GM15510 (cell line): Measurements from ENCODE around the gene ZNF512.
A peak's percentile ranks its signal among the peaks of the same experiment; 100 is the strongest.

Experiments
- POLR2A ChIP-seq: IDR thresholded peaks from 3 replicates; pipeline ENCODE4 v1.6.1; 2011; ENCODE audit warnings: borderline replicate concordance; ENCODE audit not compliant: insufficient read length; ENCODE audit errors: extremely low read depth

Gene ZNF512, protein sequence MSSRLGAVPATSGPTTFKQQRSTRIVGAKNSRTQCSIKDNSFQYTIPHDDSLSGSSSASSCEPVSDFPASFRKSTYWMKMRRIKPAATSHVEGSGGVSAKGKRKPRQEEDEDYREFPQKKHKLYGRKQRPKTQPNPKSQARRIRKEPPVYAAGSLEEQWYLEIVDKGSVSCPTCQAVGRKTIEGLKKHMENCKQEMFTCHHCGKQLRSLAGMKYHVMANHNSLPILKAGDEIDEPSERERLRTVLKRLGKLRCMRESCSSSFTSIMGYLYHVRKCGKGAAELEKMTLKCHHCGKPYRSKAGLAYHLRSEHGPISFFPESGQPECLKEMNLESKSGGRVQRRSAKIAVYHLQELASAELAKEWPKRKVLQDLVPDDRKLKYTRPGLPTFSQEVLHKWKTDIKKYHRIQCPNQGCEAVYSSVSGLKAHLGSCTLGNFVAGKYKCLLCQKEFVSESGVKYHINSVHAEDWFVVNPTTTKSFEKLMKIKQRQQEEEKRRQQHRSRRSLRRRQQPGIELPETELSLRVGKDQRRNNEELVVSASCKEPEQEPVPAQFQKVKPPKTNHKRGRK

DNA sequence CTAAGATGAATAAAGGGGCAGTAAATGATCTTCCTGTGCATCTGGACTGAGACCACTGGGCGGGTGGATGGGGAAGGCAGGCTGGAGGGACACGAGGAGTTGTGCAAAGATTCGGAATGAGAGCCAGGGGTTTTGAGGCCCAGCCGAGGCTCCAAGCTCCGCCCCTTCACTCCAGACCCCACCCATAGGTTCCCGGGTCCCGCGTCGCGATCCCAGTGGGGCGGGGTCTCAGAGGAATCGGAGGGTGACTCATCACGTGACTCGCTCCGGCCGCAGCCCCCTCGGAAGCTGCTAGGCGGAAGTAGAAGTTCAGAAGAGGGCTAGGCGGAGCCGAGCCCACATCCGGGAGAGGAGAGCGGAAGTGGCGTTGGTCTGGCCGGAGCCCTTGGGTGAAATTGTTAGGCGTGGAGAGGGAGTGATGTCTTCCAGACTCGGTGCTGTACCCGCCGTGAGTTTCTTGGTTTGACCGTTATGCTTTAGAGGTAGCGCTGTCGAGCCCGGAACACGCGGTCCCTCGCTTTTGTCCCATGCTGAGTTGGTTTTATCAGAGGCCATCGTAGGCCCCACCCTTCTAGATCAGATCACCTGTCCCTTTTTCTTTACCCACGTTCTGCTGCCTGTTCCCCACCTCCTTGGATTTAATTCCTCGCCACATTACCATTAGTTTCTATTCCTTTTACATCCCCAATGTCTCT, at the start of gene ZNF512:
TSS of gene ZNF512 (plus strand) at position 348 of the 695 bp plus-strand sequence. CDS start at position 419, 71 bp downstream.
- peak; percentile 83 for TF ChIP-seq POLR2A

DNA sequence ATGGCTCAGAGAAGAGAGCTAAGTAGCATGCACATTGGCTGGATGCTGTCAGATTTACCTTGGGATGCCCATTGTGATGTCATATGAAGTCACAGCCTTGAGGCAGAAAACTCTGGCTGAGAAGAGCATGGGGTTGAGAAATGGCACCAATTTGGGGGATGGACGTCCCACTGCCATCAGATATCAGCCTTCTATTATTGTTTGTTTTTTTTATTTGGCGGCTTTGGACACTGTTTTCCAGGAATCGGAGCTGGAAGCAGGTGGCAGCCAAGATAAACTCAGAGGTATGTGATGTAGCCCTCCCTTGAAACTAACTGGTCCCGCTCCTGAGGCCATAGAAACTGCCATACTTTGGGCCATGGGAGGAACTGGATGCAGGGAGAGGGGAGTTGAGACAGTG, 45.6 kb upstream of the ZNF512 start:
- no peak for TF ChIP-seq POLR2A

DNA sequence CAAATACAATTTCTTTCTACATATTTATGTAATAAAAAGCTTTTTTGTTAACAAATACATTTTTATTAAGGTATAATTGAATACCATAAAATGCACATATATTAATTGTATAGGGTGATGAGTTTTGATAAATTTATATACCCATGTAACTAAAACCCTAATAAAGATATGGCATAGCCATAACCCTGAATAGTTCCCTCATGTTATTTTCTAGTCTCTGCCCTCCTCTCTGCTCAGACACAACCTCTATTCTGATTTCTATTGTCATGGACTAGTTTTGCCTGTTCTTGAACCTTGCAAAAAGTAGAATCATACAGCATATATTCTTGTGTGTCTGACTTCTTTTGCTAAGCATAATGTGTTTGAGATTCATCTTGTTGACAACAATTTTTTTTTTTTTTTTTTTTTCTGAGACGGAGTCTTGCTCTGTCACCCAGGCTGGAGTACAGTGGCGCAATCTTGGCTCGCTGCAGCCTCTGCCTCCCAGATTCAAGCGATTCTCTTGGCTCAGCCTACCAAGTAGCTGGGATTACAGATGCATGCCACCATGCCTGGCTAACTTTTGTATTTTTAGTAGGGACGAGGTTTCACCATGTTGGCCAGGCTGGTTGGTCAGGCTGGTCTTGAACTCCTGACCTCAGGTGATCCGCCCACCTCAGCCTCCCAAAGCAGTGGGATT, 38.6 kb upstream of the ZNF512 start:
- TF ChIP-seq POLR2A = no peak

DNA sequence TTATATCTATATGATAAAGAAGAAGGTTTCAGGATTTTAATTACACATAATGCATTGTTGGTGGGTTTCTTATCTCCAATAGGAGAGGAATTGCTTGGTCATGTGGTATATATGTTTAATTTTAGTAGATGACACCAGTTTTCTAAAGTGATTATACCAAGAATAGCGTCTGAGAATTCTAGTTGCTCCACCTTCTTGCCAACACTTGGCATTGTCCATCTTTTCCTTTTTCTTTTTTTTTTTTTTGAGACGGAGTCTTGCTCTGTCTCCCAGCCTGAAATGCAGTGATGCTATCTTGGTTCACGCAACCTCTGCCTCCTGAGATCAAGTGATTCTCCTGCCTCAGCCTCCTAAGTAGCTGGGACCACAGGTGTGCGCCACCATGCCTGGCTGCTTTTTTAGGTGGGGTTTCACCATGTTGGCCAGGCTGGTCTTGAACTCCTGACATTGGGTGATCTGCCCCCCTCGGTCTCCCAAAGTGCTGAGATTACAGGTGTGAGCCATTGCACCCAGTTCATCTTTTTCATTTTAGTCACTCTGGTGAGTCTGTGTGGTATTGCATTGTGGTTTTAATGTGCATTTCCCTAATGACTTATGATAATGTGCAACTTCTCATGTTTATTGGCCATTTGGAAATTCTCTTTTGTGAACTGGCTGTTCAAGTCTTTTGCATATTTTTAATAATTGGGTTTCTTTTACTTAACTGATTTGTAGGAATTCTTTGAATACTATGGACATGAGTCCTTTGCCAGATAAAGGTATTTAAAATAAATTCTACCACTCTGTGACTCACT, 37.3 kb upstream of the ZNF512 start:
- no peak for TF ChIP-seq POLR2A

DNA sequence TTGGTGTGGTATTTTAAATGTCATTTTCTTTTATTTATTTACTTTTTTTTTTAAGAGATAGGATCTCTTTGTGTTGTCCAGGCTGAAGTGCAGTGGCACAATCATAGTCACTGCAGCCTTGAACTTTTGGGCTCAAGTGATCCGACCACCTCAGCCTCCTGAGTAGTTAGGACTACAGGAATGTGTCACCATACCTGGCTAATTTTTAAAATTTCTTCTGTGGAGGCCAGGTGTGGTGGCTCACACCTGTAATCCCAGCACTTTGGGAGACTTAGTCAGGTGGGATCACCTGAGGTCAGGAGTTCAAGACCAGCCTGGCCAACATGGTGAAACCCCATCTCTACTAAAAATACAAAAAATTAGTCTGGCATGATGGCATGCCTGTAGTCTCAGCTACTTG, 33.5 kb upstream of the ZNF512 start:
- TF ChIP-seq POLR2A = no peak

DNA sequence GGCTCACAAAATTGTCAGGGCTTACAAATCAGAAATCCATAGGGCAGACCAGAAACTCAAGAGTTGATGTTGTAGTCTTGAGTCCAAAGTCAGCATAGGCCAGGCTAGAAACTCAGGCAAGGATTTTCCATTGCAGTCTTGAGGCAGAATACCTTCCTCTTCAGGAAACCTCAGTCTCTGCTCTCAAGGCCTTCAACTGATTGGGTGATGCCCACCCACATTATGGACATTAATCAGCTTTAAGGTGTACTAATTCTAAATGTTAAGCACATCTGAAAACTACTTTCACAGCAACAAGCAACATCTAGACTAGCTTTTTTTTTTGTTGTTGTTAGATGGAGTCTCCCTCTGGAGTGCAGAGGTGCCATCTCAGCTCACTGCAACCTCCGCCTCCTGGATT, 31.3 kb upstream of the ZNF512 start:
- TF ChIP-seq POLR2A = no peak

DNA sequence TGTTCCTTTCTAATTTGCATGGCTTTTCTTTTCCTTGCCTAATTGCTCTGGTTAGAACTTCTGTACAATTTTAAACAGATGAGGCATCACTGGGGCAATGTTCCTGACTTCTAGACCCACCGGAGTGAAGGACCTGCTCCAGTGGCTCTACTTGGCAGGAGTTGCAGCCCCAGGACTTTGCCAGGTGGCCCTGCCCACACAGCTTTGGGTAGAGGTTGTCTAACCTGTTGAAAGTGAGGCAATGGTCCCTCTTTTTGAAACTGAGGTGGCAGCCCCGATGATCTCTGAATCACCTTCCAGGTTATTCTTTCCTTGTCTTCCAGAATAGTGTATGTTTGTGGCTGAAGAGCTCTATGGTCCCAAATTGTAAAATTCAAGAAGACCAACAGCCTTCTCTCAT, 29.9 kb upstream of the ZNF512 start:
- no peak for TF ChIP-seq POLR2A

DNA sequence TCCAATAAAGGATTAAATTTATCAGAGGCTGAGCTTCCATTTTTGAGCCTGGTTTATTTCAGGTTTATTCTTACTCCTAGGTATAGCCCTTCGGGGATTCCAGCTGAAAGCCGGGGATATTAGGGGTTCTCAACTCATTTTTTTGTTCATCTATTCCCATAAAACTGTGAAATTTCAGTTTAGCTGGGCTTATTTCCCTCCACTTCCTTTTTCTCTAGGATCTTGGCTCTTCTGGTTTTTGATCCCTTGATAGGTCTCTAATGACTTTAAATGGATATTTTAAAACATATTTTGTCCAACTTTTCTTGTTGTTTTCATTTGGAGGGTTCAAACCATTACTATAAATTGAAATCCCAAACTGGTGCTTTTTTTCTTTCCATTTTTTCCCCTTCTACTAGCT, 23.6 kb upstream of the ZNF512 start:
- TF ChIP-seq POLR2A = no peak

DNA sequence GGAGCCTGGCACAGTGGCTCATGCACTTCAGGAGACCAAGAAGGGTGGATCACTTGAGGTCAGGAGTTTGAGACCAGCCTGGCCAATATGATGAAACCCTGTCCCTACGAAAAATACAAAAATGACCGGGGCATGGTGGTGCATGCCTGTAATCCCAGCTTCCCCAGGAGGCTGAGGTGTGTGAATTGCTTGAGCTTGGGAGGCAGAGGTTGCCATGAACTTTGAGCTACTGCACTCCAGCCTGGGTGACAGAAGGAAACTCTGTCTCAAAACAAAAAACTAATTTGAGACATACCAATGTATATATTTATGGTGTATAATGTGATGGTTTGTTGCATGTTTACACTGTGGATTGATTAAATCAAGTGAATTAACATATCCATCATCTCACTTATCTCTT, 21.8 kb upstream of the ZNF512 start:
- no peak for TF ChIP-seq POLR2A

DNA sequence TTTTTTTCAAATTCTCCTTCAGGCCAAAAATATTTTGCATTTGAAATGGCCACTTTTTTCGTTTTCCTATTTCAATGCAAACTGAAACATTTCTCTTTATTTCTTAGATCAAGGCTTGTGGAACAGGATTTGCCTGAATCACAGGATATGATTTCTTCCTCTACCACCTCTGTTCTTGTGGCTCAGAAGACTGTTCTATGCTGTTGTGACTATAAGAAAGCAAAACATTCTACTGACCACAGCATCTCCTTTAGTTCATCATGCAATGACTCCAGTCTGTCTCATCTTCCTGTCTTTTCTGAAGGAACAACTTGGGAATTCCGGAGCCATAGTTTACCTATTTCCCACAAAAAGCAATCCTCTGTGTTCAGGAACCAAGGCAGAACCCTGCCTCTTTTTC, 16.2 kb upstream of the ZNF512 start:
- no peak for TF ChIP-seq POLR2A

DNA sequence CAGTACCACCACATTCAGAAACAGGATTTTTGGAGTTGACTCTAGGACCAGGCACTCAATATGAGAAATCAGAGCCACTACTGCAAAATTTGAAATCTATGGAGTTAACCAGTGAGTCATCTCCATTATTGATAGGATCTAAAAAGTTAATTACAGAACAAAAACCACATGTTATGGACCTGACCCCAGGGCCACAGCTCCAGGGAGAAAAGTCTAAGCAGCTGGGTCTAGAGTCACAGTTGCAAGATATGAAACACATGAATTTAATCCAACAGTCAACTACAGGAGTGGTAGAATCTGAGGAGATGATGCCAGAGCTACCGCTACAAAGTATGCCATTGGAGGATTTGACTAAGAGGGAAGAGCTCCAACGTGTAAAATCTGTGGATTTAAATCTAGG, 13.4 kb upstream of the ZNF512 start:
- no peak for TF ChIP-seq POLR2A

DNA sequence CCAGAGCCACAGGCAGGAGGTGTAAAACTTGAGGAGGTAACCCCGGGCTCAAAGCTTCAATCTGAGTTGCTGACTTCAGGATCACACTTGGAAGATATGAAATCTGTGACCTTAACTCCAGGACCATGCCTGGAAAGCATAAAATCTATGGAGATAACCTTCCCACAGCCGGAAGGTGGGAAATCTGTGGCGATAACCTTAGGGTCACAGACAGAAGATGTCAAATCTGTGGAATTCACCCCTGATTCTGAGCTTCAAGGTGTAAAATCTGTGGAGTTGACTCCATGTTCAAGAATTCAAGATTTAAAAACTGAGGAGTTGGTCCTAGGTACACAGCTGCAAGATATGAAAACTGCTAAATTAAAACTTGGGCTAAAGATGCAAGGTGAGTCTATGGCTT, 11.6 kb upstream of the ZNF512 start:
- TF ChIP-seq POLR2A = no peak

DNA sequence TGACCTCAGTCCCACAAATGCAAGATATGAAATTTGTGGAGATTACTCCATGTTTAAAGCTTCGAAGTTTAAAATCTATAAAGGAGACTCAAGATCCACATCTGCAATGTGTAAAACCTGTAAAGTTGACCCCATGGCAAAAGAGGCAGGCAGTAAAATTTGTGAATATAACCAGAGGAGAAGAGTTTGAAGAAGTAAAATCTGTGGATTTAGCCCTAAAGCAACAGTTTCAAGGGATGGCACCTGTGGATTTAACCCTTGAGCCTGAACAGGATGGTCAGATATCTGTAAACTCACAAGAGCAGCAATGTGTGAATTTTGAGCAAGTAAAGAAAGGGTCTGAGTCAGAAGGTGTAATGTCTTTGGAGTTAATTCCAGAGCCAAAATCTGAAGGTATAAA, 11.2 kb upstream of the ZNF512 start:
- TF ChIP-seq POLR2A = no peak

DNA sequence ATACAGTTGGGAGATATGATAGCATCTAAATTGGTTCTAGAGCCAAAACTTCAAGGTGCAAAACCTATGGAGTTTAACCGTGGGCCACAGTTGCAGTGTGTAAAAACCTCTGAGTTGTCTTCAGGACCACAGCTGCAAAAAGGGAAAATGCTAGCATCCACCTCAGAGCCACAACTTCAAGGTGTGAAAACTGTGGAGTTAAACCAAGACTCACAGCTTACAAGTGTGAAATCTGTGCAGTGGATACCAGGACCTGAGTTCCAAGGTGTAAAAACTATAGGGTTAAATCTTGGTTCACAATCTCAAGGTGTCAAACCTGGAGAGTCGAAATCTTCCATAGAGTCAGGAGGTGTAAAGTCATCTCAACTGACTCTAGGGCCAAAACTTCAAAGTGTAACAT, 10.4 kb upstream of the ZNF512 start:
- TF ChIP-seq POLR2A = no peak

DNA sequence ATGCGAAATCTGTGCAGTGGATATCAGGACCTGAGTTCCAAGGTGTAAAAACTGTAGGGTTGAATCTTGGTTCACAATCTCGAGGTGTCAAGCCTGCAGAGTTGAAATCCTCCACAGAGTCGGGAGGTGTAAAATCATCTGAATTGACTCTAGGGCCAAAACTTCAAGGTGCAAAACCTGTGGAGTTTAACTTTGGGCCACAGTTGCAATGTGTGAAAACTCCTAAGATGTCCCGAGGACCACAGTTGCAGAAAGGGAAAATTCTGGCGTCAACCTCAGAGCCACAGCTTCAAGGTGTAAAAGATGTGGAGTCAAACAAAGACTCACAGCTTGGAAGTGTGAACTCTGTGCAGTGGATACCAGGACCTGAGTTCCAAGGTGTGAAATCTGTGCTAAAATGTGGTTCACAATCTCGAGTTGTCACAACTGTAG, 9.8 kb upstream of the ZNF512 start:
- no peak for TF ChIP-seq POLR2A

DNA sequence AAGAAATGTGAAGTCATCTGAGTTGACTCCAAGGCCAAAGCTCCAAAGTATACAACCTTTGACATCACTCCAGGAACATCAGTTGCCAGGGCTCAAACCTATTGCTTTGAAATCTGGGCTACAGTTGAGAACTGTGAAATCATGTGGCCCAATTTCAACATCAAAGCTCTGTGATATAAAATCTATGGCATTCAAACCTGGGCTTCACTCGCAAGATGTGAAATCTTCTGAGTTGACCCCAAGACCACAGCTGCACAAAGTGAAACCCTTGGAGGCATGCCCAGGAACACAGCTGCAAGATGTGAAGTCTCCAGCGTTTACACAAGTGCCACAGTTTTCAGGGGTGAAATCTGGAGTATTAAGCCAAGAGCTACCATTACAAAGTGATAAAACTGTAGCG, 9.4 kb upstream of the ZNF512 start:
- TF ChIP-seq POLR2A = no peak
